H1 (cell line): ENCODE results near the gene RNF208. TPM values are rescaled to one million over a fixed set of nuclear protein-coding genes. Genes with fewer than 3 reads are reported as not detected.

ENCODE experiments used
- MAX ChIP-seq: IDR thresholded peaks from 2 replicates; pipeline ENCODE4 v1.6.1; 2012; ENCODE audit warnings: inconsistent platforms
- polyA plus RNA-seq, 7 experiments: library from polyadenylated mRNA; depleted of rRNA in 3 of 7; stranded (reverse) in 5 of 7; unstranded in 2 of 7; fragments of >200 nt in 5 of 7; fragments of 200-250 nt in 2 of 7; gene quantifications; 1 replicate in 5 of 7; 2 replicates in 1 of 7; 4 replicates in 1 of 7; pipeline versions ENCODE4 v1.2.1 to v1.2.3, GENCODE V29; 2011 to 2013; ENCODE audit warnings: missing spikeins in 2 of 7, mixed read lengths in 2 of 7
- total RNA-seq: library from RNA; stranded (reverse); fragmentation: NEBNext Ultra II Directional; extraction: Animal tissue kit (Norgen Biotek cat#: 25700); gene quantifications from 2 replicates; pipeline ENCODE4 v1.2.1, GENCODE V29; 2021

The RNF208 gene
- total and polyA plus RNA-seq, 2 of the 8 experiments (the other 6 are each of a cell fraction or from before 2014, with no cell fraction given) = 2.7 to 7.7 TPM

GRCh38 chr9:137182836-137183235, 39.2 kb downstream of the RNF208 start (continued):
- no peak for TF ChIP-seq MAX
